Pancreas (tissue), 10 donors: Measurements from ENCODE around the gene ADAMTS15. TPM values are rescaled to one million over a fixed set of nuclear protein-coding genes. Genes with fewer than 3 reads are reported as not detected.
A peak's percentile ranks its signal among the peaks of the same experiment; 100 is the strongest.

Experiments
- ATAC-seq, 4 donors: fragments of 200-7000 bp; cut with Tn5 transposase; one replicate each; pipeline versions ENCODE4 v1.8.0 to v1.9.1; 2020; ENCODE audit warnings: mild to moderate bottlenecking in 4 of 4, moderate library complexity in 4 of 4
- DNase-seq, 6 donors: peaks; one replicate each; pipeline ENCODE4 v3.0.0-alpha.2; 2020
- FAIRE-seq: peaks from 2 replicates; lab custom pipeline; 2012; peaks lifted over from hg19 to GRCh38; lab: Jason Lieb, UNC
- H3K27ac ChIP-seq, 4 donors: fragments of 200-600 bp; sonication (generic); 1 replicate in 3 of 4; 2 replicates in 1 of 4; pipeline versions ENCODE4 v1.5.0 to v1.8.0; 2020
- H3K27me3 ChIP-seq, 4 donors: fragments of 200-600 bp; one replicate each; pipeline ENCODE4 v1.8.0; 2021
- H3K36me3 ChIP-seq, 3 donors: fragments of 200-600 bp; sonication (generic) in 1 of 3; one replicate each; pipeline versions ENCODE4 v1.5.0 to v1.8.0; 2020 to 2021
- H3K4me1 ChIP-seq, 3 donors: fragments of 200-600 bp; one replicate each; pipeline ENCODE4 v1.8.0; 2021
- H3K4me3 ChIP-seq, 4 donors: fragments of 200-600 bp; sonication (generic) in 2 of 4; one replicate each; pipeline versions ENCODE4 v1.5.0 to v1.8.0; 2020 to 2021
- H3K9me3 ChIP-seq, 4 donors: fragments of 200-600 bp; one replicate each; pipeline ENCODE4 v1.8.0; 2021
- CTCF ChIP-seq, 4 donors: fragments of 200-600 bp; sonication (generic) in 3 of 4; IDR thresholded peaks; one replicate each; pipeline versions ENCODE4 v1.5.0 to v1.8.0; 2021; ENCODE audit warnings: antibody characterized with exemption in 4 of 4
- WGBS, 2 donors: extraction: QIAGEN DNeasy Blood & Tissue Kit; methylation state at CpG; one replicate each; pipeline ENCODE4 v1.1.7; 2013; 5-methylcytosine and 5-hydroxymethylcytosine counted together
- intact Hi-C, 3 donors: fragments of 100-400 bp; cut with DNase I; formaldehyde crosslinking; loops; one replicate each; pipeline versions ENCODE4 v1.11.1 to v1.14.2; 2022
- polyA plus RNA-seq, 2 donors: library from polyadenylated mRNA; stranded (reverse); fragments of 200-250 nt; gene quantifications; one replicate each; pipeline ENCODE4 v1.2.3, GENCODE V29; 2013
- total RNA-seq, 6 donors: library from RNA; stranded (reverse); fragmentation: NEBNext Ultra II Directional in 4 of 6; extraction: Animal tissue kit (Norgen Biotek cat#: 25700) in 4 of 6; gene quantifications; one replicate each; pipeline versions ENCODE4 v1.2.1 to v1.2.4, GENCODE V29; 2021 to 2023
- donor health status: healthy with polysubstance abuse.
- donor health status: DM: no; HTN: no; CAD: no; lungs with moderate emphysema.
- donor health status: DM: no; HTN: no; CAD: no.
- donor health status: control.
- donor health status: control.
- donor health status: Bipolar disorder and iron deficiency.
- donor health status: DM: yes; HTN: yes; CAD: no.
- donor health status: DM: no; HTN: no; CAD: no.
- donor health status: DM: no; HTN: no; CAD: no.
- donor health status: DM: yes; HTN: yes; CAD: no.

The ADAMTS15 gene
- total and polyA plus RNA-seq, 8 donors = 0.14 to 1.2 (median 0.78) TPM

GRCh38 chr11:130476922-130477491 is 28.6 kb downstream of the ADAMTS15 start:
- Histone ChIP-seq H3K4me3 (no peak overlapping the region), H3K36me3 (no peaks in the 10 kb centered on the region), H3K27me3 (no peaks in the 10 kb centered on the region), H3K27ac (no peak overlapping the region), H3K4me1 (no peaks in the 10 kb centered on the region), H3K9me3 (no peaks in the 10 kb centered on the region)
- DNase-seq (no peak), ATAC-seq (no peak), FAIRE-seq (no peak)
- 80 to 87% methylated on average over 16 of the region's 16 CpGs for WGBS, 2 donors
- intact Hi-C loops = no loop called here
- no peak for TF ChIP-seq CTCF (IDR thresholded peaks at IDR 0.05)

DNA sequence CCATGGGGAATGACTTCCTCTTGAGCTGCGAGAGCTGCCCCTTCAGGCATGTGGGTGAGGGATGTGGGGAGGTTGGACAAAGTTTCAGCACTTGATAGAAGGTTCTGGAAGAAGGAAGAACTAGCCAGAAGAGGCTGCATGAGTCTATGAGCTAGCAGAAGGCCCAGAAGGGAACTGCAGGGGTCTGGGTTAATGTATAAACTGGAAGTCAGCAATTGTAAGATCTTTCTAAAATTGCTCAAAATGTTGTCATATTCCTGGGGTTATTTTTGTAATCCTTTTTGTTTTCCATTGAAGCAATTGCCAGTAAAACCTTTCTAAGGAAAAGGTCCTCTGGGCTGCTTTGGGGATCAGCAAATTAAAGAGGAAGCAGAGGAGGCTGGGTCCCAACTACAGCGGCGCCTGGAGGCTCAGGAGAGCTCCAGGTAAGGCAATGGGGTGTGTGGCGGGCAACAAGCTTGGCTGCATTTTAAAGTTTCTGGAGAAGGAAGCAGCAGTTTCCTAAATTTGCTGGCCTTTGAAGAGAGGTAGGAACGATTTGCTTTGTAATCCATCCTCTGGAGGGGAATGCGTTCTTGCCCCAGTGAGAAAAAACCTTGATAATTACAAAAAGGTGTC is 29.2 kb downstream of the ADAMTS15 start:
- peak overlapping the region in 1 of 4 donors; percentile 24 for H3K27ac ChIP-seq
- no peaks in the 10 kb centered on the region for H3K27me3 ChIP-seq
- intact Hi-C loops = no loop called here
- FAIRE-seq (no peak), DNase-seq (no peak), ATAC-seq (peak in 2 of 4 donors; percentile 22 to 30)
- H3K9me3 ChIP-seq = no peaks in the 10 kb centered on the region
- H3K36me3 ChIP-seq = no peaks in the 10 kb centered on the region
- H3K4me3 ChIP-seq = no peak overlapping the region
- no peak for TF ChIP-seq CTCF (IDR thresholded peaks at IDR 0.05)
- H3K4me1 ChIP-seq = no peaks in the 10 kb centered on the region
- WGBS, 2 donors = 80 to 86% methylated on average over 6 of the region's 6 CpGs

DNA sequence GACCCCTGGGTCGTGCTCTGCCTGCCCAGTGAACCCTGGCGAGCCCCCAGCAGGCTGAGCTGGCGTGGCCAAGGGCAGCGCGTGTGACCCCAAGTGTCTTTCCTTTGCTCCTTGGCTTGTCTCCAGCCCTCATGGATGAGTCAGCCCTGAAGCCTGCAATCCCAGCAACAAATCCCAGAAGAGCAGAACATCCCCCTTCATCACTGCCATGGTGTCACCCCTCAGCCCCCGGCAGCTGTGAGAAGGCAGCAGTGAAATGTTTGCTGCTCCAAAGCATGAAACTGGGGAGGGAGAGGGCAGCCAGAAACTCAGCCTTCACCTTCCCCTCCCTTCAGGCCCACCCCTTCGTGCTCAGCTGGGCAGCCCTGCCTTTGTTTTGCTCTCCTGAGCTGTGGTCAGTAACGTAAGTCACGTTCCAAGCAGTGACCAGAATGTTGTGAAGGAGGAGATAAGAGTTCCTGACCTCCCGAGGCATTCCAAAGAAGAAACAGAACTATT is 29.8 kb downstream of the ADAMTS15 start:
- peak in 3 of 6 donors; percentile 22 to 48 (median 27) for DNase-seq
- 55 to 67% methylated on average over 10 of the region's 10 CpGs for WGBS, 2 donors
- no peak overlapping the region for H3K4me3 ChIP-seq

GRCh38 chr11:130478881-130479280 is 30.4 kb downstream of the ADAMTS15 start:
- no peak for TF ChIP-seq CTCF (IDR thresholded peaks at IDR 0.05)
- H3K4me3 ChIP-seq = no peak overlapping the region
- no peaks in the 10 kb centered on the region for H3K27me3 ChIP-seq
- ATAC-seq (no peak), DNase-seq (no peak), FAIRE-seq (no peak)
- WGBS, 2 donors = 77 to 82% methylated on average over 4 of the region's 4 CpGs
- no peaks in the 10 kb centered on the region for H3K9me3 ChIP-seq
- H3K36me3 ChIP-seq = no peaks in the 10 kb centered on the region
- intact Hi-C loops = no loop called here
- H3K4me1 ChIP-seq = no peaks in the 10 kb centered on the region
- no peak overlapping the region for H3K27ac ChIP-seq

More for the DNA sequence above, 29.8 kb downstream of the ADAMTS15 start:
- Histone ChIP-seq H3K27ac (no peak overlapping the region), H3K9me3 (no peaks in the 10 kb centered on the region), H3K27me3 (no peaks in the 10 kb centered on the region), H3K36me3 (no peaks in the 10 kb centered on the region), H3K4me1 (no peaks in the 10 kb centered on the region)
- FAIRE-seq = no peak
- intact Hi-C loops = no loop called here
- ATAC-seq = peak in 3 of 4 donors; percentile 67 to 69 (median 68)
- TF ChIP-seq CTCF (IDR thresholded peaks at IDR 0.05) = no peak

GRCh38 chr11:130480186-130480585 is 31.7 kb downstream of the ADAMTS15 start:
- Histone ChIP-seq H3K36me3 (no peaks in the 10 kb centered on the region), H3K9me3 (no peaks in the 10 kb centered on the region), H3K27ac (no peak overlapping the region), H3K4me1 (no peaks in the 10 kb centered on the region), H3K4me3 (no peak overlapping the region), H3K27me3 (no peaks in the 10 kb centered on the region)
- 64 to 75% methylated on average over 5 of the region's 5 CpGs for WGBS, 2 donors
- intact Hi-C loops = no loop called here
- no peak for ATAC-seq
- no peak for TF ChIP-seq CTCF (IDR thresholded peaks at IDR 0.05)
- FAIRE-seq = no peak
- DNase-seq = no peak
